Measurements from ENCODE around the gene GZMM.

The GZMM gene

DNA sequence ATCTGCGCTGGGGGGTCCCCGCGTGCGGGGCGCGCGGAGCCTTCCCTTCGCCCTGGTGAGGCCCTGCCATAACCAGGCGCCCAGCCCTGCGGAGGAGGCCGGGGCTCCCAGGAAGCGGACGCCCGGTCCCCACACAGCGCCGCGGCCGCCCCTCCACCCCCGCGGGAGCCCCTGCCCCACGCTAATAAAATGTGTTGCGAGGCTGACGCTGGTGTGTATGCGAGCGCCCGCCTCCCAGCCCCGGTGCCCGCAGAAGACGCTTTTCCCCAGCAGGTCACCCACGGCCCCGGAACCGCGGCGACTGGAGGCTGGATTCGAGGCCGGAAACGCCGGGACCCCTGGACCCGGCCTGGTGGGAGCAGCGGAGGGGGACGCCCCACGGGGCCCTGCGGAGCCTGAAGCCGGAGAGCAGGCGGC, 24.4 kb upstream of the GZMM start:
- intact Hi-C loops (cut with micrococcal nuclease) = no loop called here
- H3K36me3 Mint-ChIP-seq (ENCODE audit: low read depth) = peaks cover 7% of the 10 kb centered on the region
- H3K27ac Mint-ChIP-seq = no peak overlapping the region
- peaks cover 34% of the 10 kb centered on the region for H3K27me3 Mint-ChIP-seq
- peaks cover 6% of the 10 kb centered on the region for H3K4me1 Mint-ChIP-seq (ENCODE audit: low read depth)
- H3K4me3 Mint-ChIP-seq = no peak overlapping the region
- H3K9me3 Mint-ChIP-seq = no peaks in the 10 kb centered on the region

DNA sequence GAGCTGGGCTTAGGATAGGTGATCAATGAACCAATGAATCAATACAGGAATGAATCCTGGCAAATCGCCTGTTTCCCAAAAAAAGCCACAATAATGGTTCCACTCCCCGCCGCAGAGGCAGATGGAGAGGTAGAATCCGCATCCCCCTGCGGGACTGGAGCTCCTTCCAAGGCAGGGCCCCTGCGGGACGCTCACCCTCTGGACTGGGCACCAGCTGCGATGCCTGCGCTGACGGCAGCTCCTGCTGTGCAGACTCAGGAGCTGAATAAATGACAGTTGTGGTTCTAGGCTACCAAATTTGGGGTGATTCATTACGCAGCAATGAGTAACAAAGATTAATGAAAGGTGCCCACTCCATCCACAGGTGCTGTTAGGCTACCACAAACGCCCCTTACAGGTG, 21.1 kb upstream of the GZMM start:
- Mint-ChIP-seq H3K27me3 (peaks cover 40% of the 10 kb centered on the region), H3K27ac (no peak overlapping the region), H3K9me3 (no peaks in the 10 kb centered on the region), H3K36me3 (ENCODE audit: low read depth) (peaks cover 6% of the 10 kb centered on the region), H3K4me3 (no peak overlapping the region), H3K4me1 (ENCODE audit: low read depth) (peaks cover 5% of the 10 kb centered on the region)
- intact Hi-C loops (cut with micrococcal nuclease) = no loop called here

DNA sequence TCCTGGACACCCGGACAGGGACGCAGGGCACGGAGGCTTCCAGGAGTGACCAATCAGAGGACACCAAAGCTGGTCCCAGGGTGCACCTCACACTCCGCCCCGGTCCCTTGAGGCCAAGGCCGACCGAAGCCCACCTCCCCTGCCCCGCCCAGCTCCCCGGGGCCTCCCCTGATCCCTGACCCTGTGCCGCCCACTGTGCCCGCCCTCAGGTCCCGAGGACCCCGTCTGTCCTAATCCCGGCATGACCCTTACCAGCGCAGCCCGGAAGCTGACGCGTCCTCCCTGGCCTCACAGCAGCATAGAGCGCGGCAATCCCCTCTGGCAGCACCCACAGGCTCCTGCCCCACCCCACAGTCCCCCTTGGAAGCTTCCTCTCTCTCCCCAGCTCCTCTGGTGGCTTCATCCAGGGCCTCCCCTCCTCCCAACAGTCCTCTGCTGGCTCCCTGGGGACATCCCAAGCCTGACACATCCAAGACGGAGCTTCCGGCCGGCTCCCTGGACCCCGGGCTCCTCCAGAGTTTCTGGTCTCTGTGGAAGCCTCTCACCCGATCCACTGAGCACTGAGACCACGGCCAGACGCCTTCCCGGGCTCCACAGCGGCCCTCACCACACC, 19.7 kb upstream of the GZMM start:
- Mint-ChIP-seq H3K9me3 (no peaks in the 10 kb centered on the region), H3K4me1 (ENCODE audit: low read depth) (peaks cover 12% of the 10 kb centered on the region), H3K27ac (no peak overlapping the region), H3K36me3 (ENCODE audit: low read depth) (peaks cover 6% of the 10 kb centered on the region), H3K27me3 (peaks cover 37% of the 10 kb centered on the region), H3K4me3 (no peak overlapping the region)
- intact Hi-C loops (cut with micrococcal nuclease) = no loop called here

DNA sequence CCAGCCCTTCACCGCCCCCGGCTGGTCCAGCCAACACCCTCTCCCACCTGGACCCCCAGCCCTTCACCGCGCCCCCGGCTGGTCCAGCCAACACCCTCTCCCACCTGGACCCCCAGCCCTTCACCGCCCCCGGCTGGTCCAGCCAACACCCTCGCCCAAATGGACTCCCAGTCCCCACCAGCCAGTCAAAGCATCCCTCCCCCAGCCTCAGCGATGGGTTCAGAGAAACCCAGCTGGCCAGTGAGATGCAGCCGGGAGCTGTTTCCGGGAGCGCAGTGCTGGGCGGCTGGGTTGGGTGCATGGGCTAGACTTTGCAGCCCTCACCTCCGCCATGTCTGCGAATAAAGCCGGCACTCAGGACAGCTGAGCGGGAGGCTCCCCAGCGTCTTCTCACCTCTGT, 18.8 kb upstream of the GZMM start:
- intact Hi-C loops (cut with micrococcal nuclease) = no loop called here
- Mint-ChIP-seq H3K4me3 (no peak overlapping the region), H3K36me3 (ENCODE audit: low read depth) (peaks cover 1% of the 10 kb centered on the region), H3K4me1 (ENCODE audit: low read depth) (peaks cover 19% of the 10 kb centered on the region), H3K27me3 (peaks cover 35% of the 10 kb centered on the region), H3K9me3 (no peaks in the 10 kb centered on the region), H3K27ac (peak overlapping the region; percentile 30)

DNA sequence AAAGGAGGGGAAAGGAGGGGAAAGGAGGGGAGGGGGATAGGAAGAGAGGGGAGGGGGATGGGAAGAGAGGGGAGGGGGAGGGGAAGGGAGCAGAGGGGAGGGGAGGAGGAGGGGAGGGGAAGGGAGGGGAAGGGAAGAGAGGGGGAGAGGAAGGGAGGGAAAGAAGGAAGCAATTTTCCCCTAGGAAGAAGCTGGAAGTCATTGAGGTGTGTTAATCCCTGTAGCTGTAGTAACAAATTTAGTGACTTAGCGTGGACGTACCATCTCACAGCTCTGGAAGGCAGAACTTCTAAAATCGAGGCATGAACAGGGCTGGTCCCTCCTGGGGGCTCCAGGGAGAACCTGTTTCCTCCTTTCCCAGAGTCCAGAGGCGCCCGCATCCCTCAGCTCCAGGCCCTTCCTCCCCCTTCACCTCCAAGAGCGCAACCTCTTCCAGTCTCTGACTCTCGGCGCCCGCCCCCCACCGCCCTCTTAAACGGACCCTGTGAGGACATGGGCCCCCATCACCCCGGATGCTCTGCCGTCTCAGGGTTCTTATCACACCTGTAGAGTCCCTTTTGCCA, 17.9 kb upstream of the GZMM start:
- Mint-ChIP-seq H3K9me3 (no peaks in the 10 kb centered on the region), H3K27ac (no peak overlapping the region)
- intact Hi-C loops (cut with micrococcal nuclease) = no loop called here

DNA sequence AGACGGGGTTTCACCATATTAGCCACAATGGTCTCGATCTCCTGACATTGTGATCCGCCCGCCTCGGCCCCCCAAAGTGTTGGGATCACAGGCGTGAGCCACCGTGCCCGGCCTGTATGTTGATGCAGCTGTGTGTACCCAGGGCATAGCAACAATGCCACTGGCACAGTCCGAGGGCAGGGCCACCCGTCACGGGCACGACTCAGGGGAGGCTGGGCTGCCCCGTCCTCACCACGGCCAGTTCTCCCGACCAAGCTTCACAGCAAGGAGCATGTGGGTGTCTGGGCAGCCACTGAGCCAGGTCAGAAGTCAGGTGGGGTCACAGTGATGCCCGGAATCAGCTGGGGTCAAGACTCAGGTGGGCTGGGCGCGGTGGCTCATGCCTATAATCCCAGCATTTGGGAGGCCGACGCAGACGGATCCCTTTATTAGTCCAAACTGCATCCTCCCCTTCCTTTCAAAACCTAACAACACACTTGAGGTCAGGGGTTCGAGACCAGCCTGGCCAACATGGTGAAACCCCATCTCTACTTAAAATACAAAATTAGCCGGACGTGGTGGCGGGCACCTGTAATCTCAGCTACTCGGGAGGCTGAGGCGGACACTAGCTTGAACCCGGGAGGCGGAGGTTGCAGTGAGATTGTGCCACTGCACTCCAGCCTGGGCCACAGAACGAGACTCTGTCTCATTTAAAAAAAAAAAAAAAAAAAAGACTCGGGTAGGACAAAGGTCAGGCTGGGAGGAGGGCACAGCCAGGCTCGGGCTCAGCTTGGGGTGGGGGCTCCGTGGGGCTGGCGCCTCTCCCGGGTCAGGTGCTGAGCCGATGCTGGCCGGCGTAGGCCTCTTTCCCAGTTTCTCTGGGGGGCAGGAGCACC, 13.5 kb upstream of the GZMM start:
- intact Hi-C loops (cut with micrococcal nuclease) = loop anchor here (5.0 kb wide), 1 partner anchor 42 kb away; the partner anchor contains the start of gene BSG
- Mint-ChIP-seq H3K9me3 (no peaks in the 10 kb centered on the region), H3K27ac (peak overlapping the region; percentile 74), H3K36me3 (ENCODE audit: low read depth) (peaks cover 25% of the 10 kb centered on the region), H3K4me1 (ENCODE audit: low read depth) (peaks cover 47% of the 10 kb centered on the region), H3K27me3 (peaks cover 18% of the 10 kb centered on the region), H3K4me3 (peak overlapping the region; percentile 92)

More for the DNA sequence above, 17.9 kb upstream of the GZMM start:
- Mint-ChIP-seq H3K27me3 (peaks cover 34% of the 10 kb centered on the region), H3K4me3 (no peak overlapping the region), H3K36me3 (ENCODE audit: low read depth) (no peaks in the 10 kb centered on the region), H3K4me1 (ENCODE audit: low read depth) (peaks cover 28% of the 10 kb centered on the region)

DNA sequence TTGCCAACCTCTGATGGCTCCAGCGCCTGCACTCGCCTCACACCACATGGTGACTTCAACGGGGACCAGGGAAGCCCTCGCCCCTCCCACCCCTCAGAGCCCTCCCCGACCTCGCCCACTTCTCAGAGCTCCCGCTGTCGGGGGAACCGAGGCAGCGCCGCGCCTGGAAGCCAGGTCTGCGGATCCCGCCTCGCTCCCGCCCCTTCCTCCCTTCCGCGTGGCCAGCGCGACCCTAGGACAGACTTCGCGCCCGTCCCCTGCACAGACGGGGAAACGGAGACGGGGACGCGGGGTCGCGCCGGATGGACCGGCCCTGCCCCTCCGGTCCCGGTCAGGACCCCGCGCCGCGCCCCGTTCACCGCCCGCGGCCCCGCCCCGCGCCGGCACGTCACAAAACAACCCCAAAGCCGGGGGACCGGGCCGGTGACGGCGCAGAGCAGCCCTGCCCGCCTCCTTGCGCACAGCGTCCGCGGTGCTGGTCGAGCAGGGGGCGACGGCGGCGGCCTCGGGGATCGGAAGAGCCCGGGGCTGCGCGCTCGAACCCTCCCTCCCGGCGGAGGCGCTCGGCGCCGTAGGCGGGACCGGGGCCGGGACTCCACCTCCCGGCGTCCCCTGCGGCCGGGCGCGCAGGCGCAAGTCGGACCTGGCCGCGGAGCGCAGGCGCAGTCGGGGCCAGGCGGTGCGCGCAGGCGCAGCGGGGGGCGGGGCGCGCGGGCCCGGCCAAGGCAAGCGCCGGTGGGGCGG, 12.7 kb upstream of the GZMM start:
- peak overlapping the region; percentile 92 for H3K4me3 Mint-ChIP-seq
- peaks cover 33% of the 10 kb centered on the region for H3K36me3 Mint-ChIP-seq (ENCODE audit: low read depth)

DNA sequence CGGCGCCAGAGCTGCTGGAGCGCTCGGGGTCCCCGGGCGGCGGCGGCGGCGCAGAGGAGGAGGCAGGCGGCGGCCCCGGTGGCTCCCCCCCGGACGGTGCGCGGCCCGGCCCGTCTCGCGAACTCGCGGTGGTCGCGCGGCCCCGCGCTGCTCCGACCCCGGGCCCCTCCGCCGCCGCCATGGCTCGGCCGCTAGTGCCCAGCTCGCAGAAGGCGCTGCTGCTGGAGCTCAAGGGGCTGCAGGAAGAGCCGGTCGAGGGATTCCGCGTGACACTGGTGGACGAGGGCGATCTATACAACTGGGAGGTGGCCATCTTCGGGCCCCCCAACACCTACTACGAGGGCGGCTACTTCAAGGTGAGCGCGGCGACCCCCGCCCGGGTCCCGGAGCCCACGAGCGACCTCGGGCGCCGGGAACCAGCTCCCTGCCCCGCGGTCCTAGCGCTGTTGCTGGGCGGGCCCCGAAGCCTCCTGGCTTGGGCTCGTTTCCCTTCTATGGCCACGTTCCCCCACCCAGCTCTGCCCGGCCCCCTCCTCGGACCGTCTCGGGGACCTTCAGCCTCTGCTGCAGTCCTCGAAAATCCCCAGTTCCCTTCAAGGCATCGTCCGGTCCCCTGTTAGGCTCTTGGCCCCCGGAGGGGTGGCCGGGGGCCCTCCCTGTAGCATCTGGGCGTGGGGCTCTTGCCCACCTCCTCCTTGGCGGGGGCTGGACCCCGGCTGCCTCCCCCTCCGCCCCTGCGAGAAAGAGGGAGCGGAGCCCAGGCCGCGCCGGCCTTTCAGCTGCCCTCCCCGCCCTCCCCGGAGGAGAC, 11.9 kb upstream of the GZMM start, which contains the start of gene CDC34:
TSS of gene CDC34 (plus strand) at position 8 of the 808 bp plus-strand sequence. CDS start at position 180, 172 bp downstream.
- H3K9me3 Mint-ChIP-seq = no peaks in the 10 kb centered on the region
- peaks cover 41% of the 10 kb centered on the region for H3K36me3 Mint-ChIP-seq (ENCODE audit: low read depth)
- H3K4me1 Mint-ChIP-seq (ENCODE audit: low read depth) = peaks cover 46% of the 10 kb centered on the region
- H3K27ac Mint-ChIP-seq = peak within 1 kb of the TSS; percentile 82
- H3K27me3 Mint-ChIP-seq = peaks cover 8% of the 10 kb centered on the region
- intact Hi-C loops (cut with micrococcal nuclease) = loop anchor here (5.0 kb wide), 1 partner anchor 40 kb away; the partner anchor contains the start of gene BSG
- peak within 1 kb of the TSS; percentile 92 for H3K4me3 Mint-ChIP-seq

More for the DNA sequence above, 12.7 kb upstream of the GZMM start:
- intact Hi-C loops (cut with micrococcal nuclease) = loop anchor here (5.0 kb wide), 1 partner anchor 41 kb away; the partner anchor contains the start of gene BSG
- Mint-ChIP-seq H3K9me3 (no peaks in the 10 kb centered on the region), H3K27me3 (peaks cover 12% of the 10 kb centered on the region), H3K4me1 (ENCODE audit: low read depth) (peaks cover 46% of the 10 kb centered on the region), H3K27ac (peak overlapping the region; percentile 82)

DNA sequence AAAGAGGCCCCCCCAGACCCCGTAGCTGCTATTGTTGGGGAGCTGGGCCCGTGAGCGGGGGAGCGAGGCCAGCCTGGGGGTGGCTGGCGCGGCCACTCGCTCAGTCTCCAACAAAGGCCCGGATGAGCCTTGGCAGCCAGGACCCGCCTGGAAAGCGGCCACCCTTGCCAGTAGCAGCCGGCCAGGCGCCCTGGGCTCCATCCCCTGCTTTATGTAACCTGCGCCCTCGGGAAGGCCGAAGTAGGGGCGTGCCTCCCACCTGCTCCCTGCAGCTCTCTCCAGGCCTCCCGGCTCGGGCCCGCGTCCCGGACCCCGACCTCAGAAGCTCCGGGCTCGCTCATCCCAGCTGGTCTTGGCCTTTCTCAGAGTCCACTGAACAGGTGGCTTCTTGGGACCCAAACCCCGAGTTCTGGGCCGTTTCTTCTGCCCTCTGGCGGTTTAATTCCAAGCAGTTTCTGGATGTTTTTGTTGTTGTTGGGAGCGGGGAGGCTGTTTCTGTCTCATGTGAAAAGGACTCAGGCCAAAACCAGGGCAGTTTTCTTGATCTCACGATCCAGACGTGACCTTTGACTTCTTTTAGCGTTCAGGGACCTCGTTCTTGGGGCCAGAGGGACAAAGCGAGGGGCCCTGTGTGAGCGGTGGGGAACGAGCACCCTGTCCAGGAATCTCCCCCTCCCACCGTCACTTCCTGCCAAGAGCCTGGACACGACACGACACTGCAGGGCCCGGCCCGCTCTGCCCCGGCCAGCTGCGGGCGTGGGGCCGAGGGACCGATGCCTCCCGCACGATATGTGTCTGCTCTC, 11.1 kb upstream of the GZMM start:
- Mint-ChIP-seq H3K4me3 (peak overlapping the region; percentile 92), H3K27ac (peak overlapping the region; percentile 82), H3K4me1 (ENCODE audit: low read depth) (peaks cover 46% of the 10 kb centered on the region), H3K27me3 (peaks cover 4% of the 10 kb centered on the region), H3K9me3 (no peaks in the 10 kb centered on the region), H3K36me3 (ENCODE audit: low read depth) (peaks cover 49% of the 10 kb centered on the region)
- intact Hi-C loops (cut with micrococcal nuclease) = loop anchor here (5.0 kb wide), 1 partner anchor 40 kb away; the partner anchor contains the start of gene BSG

DNA sequence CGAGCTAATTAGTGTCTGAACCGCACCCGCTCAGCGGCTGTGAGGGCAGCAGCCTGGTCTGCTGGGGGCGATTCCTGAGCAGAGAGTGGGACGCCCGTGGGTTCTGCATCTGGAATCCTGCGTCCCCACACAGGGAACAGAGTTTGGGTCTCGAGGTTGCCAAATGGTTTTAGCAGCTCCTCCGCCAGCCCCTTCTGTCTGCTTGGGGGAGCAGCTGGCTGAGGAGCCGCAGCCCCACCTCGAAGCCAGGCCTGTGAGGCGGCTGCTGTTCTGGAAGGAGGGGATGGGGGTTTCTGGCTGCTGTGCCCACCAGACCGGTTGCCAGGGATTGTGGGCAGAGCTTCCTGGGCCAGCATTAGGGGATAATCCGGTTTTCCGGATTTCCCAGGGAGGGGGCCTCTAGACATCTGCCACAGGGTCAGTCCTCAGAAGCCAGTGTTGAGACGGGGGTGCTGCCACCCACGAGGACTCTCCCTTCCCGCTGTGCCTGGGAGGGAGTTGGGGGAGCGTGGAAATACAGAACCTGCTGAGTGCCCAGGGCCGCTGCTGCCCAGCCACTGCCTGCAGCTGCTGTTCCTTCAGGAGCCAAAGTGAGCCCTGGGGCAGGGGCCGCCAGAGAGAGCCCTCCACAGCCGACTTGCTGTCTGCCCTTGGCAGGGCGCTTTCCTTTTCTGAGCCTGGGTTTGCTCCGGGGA, 10.3 kb upstream of the GZMM start:
- Mint-ChIP-seq H3K9me3 (no peaks in the 10 kb centered on the region), H3K27ac (peak overlapping the region; percentile 82), H3K36me3 (ENCODE audit: low read depth) (peaks cover 57% of the 10 kb centered on the region), H3K4me1 (ENCODE audit: low read depth) (peaks cover 42% of the 10 kb centered on the region), H3K27me3 (no peaks in the 10 kb centered on the region), H3K4me3 (peak overlapping the region; percentile 92)
- intact Hi-C loops (cut with micrococcal nuclease) = loop anchor here (5.0 kb wide), 1 partner anchor 39 kb away; the partner anchor contains the start of gene BSG

DNA sequence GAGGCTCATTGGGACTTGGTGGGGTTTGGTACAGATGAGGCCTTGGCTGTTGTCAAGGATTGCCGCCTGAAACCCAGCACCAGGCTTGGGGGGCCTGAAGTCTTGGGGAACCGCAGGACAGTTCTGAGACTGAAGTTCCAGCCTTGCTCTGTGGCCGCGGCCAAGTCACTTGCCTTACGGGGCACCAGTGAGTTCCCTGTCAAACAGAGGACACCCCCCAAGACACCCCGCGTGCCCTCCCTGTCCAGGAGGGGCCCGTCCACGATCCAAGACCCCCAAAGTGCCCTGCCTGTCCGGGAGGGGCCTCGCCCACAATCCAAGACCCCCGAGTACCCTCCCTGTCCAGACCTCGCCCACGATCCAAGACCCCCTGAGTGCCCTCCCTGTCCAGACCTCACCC, 9.8 kb upstream of the GZMM start:
- Mint-ChIP-seq H3K4me3 (peak overlapping the region; percentile 23), H3K36me3 (ENCODE audit: low read depth) (peaks cover 63% of the 10 kb centered on the region), H3K27me3 (no peaks in the 10 kb centered on the region), H3K4me1 (ENCODE audit: low read depth) (peaks cover 39% of the 10 kb centered on the region), H3K9me3 (no peaks in the 10 kb centered on the region), H3K27ac (peak overlapping the region; percentile 82)
- intact Hi-C loops (cut with micrococcal nuclease) = loop anchor here (5.0 kb wide), 1 partner anchor 38 kb away; the partner anchor contains the start of gene BSG
